Skin epidermis (tissue), 12 donors: ENCODE measurements around the gene KPNA3.
"Not testable (repeated sequence)": the region's sequence is repeated elsewhere in the genome, so short reads cannot be mapped to it uniquely, and the experiment has no call there.

Experiments
- H3K27ac ChIP-seq, 21 experiments: fragments of 200-600 bp; sonication (generic) in 11 of 21; one replicate each; pipeline ENCODE4 v1.5.0; 2020; ENCODE audit warnings: mild to moderate bottlenecking in 3 of 21, inconsistent platforms in 2 of 21, moderate library complexity in 2 of 21
- H3K4me3 ChIP-seq, 7 experiments: fragments of 200-600 bp; sonication (generic) in 2 of 7; one replicate each; pipeline ENCODE4 v1.5.0; 2020; ENCODE audit warnings: inconsistent platforms in 2 of 7, mild to moderate bottlenecking in 2 of 7, moderate library complexity in 1 of 7

KPNA3 gene

GRCh38 chr13:49810567-49811526 lies 18.4 kb upstream of the KPNA3 start:
- Histone ChIP-seq H3K4me3 (no peak overlapping the region), H3K27ac (no peak overlapping the region)

GRCh38 chr13:49807681-49808080 lies 15.2 kb upstream of the KPNA3 start:
- no peak overlapping the region for H3K27ac ChIP-seq
- no peak overlapping the region for H3K4me3 ChIP-seq

- H3K27ac ChIP-seq = no peak overlapping the region
- no peak overlapping the region for H3K4me3 ChIP-seq
These were observed 13.6 kb upstream of the KPNA3 start for GRCh38 chr13:49806126-49806536.

GRCh38 chr13:49803047-49803446 lies 10.6 kb upstream of the KPNA3 start:
- H3K4me3 ChIP-seq, H3K27ac ChIP-seq: not testable (repeated sequence)

GRCh38 chr13:49802426-49802825 lies 9.9 kb upstream of the KPNA3 start:
- no peak overlapping the region for H3K27ac ChIP-seq
- H3K4me3 ChIP-seq = no peak overlapping the region

- Histone ChIP-seq H3K4me3 (peak overlapping the region; percentile 58 to 98 (median 82)), H3K27ac (peak overlapping the region; percentile 68 to 98 (median 93))
These were observed 552 bp downstream of the KPNA3 start for GRCh38 chr13:49791711-49792549.

GRCh38 chr13:49791315-49791710 lies 1.2 kb downstream of the KPNA3 start:
- Histone ChIP-seq H3K27ac (peak overlapping the region in 17 of 21 experiments; percentile 68 to 98 (median 93)), H3K4me3 (peak overlapping the region; percentile 58 to 98 (median 82))

GRCh38 chr13:49789968-49790367 lies 2.5 kb downstream of the KPNA3 start:
- H3K27ac ChIP-seq = no peak overlapping the region
- no peak overlapping the region for H3K4me3 ChIP-seq

GRCh38 chr13:49786401-49787008 lies 6.0 kb downstream of the KPNA3 start:
- Histone ChIP-seq H3K4me3 (no peak overlapping the region), H3K27ac (no peak overlapping the region)

GRCh38 chr13:49784886-49785570 lies 7.5 kb downstream of the KPNA3 start:
- H3K27ac ChIP-seq = no peak overlapping the region
- H3K4me3 ChIP-seq = no peak overlapping the region

GRCh38 chr13:49783865-49784264 lies 8.6 kb downstream of the KPNA3 start:
- Histone ChIP-seq H3K4me3 (no peak overlapping the region), H3K27ac (no peak overlapping the region)

- no peak overlapping the region for H3K4me3 ChIP-seq
- no peak overlapping the region for H3K27ac ChIP-seq
These were observed 9.7 kb downstream of the KPNA3 start for GRCh38 chr13:49782784-49783183.

GRCh38 chr13:49781806-49782205 lies 10.7 kb downstream of the KPNA3 start:
- Histone ChIP-seq H3K4me3 (no peak overlapping the region), H3K27ac (no peak overlapping the region)

- no peak overlapping the region for H3K27ac ChIP-seq
- H3K4me3 ChIP-seq = no peak overlapping the region
These were observed 12.8 kb downstream of the KPNA3 start for GRCh38 chr13:49779721-49780120.

GRCh38 chr13:49777746-49778614 lies 14.5 kb downstream of the KPNA3 start:
- Histone ChIP-seq H3K4me3 (no peak overlapping the region), H3K27ac (peak overlapping the region in 1 of 21 experiments; percentile 31)

GRCh38 chr13:49776871-49777270 lies 15.6 kb downstream of the KPNA3 start:
- Histone ChIP-seq H3K4me3 (no peak overlapping the region), H3K27ac (no peak overlapping the region)

- Histone ChIP-seq H3K27ac (no peak overlapping the region), H3K4me3 (no peak overlapping the region)
These were observed 18.0 kb downstream of the KPNA3 start for GRCh38 chr13:49774376-49775005.

GRCh38 chr13:49772828-49773227 lies 19.7 kb downstream of the KPNA3 start:
- H3K27ac ChIP-seq = no peak overlapping the region
- H3K4me3 ChIP-seq = no peak overlapping the region
